ENCODE data around the gene PM20D2. TPM values are rescaled to one million over a fixed set of nuclear protein-coding genes. Genes with fewer than 3 reads are reported as not detected.

The PM20D2 gene
- total RNA-seq, 3 donors from 2014 or later: 3.7 to 22.5 (median 21.3) TPM

GRCh38 chr6:89187504-89187903, 41.6 kb downstream of the PM20D2 start:
- no peak for DNase-seq (ENCODE audit: low spot score in 2 of 2)
- intact Hi-C loops (cut with DNase I; ENCODE audit: low total_unique reads): no loop called here
- Histone ChIP-seq H3K36me3 (no peaks in the 10 kb centered on the region), H3K27me3 (no peaks in the 10 kb centered on the region), H3K27ac (no peak overlapping the region), H3K9me3 (no peaks in the 10 kb centered on the region), H3K4me1 (no peaks in the 10 kb centered on the region), H3K4me3 (no peak overlapping the region)
- TF ChIP-seq POLR2A (IDR thresholded peaks at IDR 0.05) (no peak), POLR2AphosphoS5 (IDR thresholded peaks at IDR 0.05) (no peak)
- TF ChIP-seq, protein P1, sequence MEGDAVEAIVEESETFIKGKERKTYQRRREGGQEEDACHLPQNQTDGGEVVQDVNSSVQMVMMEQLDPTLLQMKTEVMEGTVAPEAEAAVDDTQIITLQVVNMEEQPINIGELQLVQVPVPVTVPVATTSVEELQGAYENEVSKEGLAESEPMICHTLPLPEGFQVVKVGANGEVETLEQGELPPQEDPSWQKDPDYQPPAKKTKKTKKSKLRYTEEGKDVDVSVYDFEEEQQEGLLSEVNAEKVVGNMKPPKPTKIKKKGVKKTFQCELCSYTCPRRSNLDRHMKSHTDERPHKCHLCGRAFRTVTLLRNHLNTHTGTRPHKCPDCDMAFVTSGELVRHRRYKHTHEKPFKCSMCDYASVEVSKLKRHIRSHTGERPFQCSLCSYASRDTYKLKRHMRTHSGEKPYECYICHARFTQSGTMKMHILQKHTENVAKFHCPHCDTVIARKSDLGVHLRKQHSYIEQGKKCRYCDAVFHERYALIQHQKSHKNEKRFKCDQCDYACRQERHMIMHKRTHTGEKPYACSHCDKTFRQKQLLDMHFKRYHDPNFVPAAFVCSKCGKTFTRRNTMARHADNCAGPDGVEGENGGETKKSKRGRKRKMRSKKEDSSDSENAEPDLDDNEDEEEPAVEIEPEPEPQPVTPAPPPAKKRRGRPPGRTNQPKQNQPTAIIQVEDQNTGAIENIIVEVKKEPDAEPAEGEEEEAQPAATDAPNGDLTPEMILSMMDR (IDR thresholded peaks at IDR 0.05): no peak

DNA sequence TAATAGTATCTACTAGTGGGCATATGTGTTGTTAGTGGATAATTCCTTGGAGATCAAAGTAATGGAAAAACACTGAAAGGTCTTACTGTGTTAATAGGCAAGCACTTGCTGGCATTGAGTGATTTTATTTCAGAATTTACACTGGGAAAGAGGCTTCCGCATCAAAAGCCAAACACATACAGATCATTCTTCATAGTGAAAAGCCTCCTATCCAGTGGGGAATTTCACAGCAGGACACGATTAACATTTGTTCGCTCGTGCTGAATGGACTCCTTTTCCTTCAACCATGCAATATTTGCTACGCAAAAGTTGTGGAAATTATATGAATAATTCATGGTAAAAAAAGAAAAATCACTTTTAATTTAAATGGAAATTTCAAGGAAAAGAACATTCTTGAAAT, 44.9 kb downstream of the PM20D2 start:
- Histone ChIP-seq H3K36me3 (no peaks in the 10 kb centered on the region), H3K4me3 (no peak overlapping the region), H3K27ac (no peak overlapping the region), H3K27me3 (no peaks in the 10 kb centered on the region), H3K4me1 (no peaks in the 10 kb centered on the region), H3K9me3 (peaks cover 8 to 23% of the 10 kb centered on the region in 2 donors)
- intact Hi-C loops (cut with DNase I; ENCODE audit: low total_unique reads): no loop called here
- TF ChIP-seq, protein P1 (IDR thresholded peaks at IDR 0.05): no peak
- TF ChIP-seq POLR2A (IDR thresholded peaks at IDR 0.05): no peak
- DNase-seq (ENCODE audit: low spot score in 2 of 2): no peak

DNA sequence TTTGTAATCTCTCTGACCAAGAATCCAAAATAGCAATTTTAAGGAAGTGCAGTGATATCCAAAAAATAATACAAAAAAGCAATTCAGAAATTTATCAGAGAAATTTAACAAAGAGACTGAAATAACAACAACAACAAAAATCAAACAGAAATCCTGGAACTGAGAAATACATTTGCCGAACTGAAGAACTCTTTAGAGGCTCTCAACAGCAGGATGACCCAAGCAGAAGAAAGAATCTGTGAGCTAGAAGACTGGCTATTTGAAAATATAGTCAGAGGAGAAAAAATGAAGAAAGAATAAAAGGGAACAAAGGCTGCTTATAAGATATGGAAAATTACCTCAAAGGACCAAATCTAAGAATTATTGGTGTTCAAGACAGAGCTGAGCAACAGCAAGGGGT, 48.7 kb downstream of the PM20D2 start:
- Histone ChIP-seq H3K27me3 (no peaks in the 10 kb centered on the region), H3K27ac (no peak overlapping the region), H3K4me1 (no peaks in the 10 kb centered on the region), H3K9me3 (peaks cover 8 to 30% of the 10 kb centered on the region in 2 donors), H3K36me3 (no peaks in the 10 kb centered on the region), H3K4me3 (no peak overlapping the region)
- TF ChIP-seq, protein P1 (IDR thresholded peaks at IDR 0.05): no peak
- TF ChIP-seq POLR2AphosphoS5 (IDR thresholded peaks at IDR 0.05) (no peak), POLR2A (IDR thresholded peaks at IDR 0.05) (no peak)
- no peak for DNase-seq (ENCODE audit: low spot score in 2 of 2)
- intact Hi-C loops (cut with DNase I; ENCODE audit: low total_unique reads): no loop called here

- DNase-seq (ENCODE audit: low spot score in 2 of 2): no peak
- TF ChIP-seq POLR2A (IDR thresholded peaks at IDR 0.05): no peak
- TF ChIP-seq POLR2AphosphoS5 (IDR thresholded peaks at IDR 0.05): no peak
- TF ChIP-seq, protein P1 (IDR thresholded peaks at IDR 0.05): no peak
- H3K4me3 ChIP-seq: no peak overlapping the region
- no peaks in the 10 kb centered on the region for H3K36me3 ChIP-seq
- H3K27me3 ChIP-seq: no peaks in the 10 kb centered on the region
- H3K4me1 ChIP-seq: no peaks in the 10 kb centered on the region
- peaks cover 8 to 30% of the 10 kb centered on the region in 2 donors for H3K9me3 ChIP-seq
- no peak overlapping the region for H3K27ac ChIP-seq
- intact Hi-C loops (cut with DNase I; ENCODE audit: low total_unique reads): no loop called here
Observed at GRCh38 chr6:89197141-89197540, 51.3 kb downstream of the PM20D2 start.

- no peak overlapping the region for H3K27ac ChIP-seq
- intact Hi-C loops (cut with DNase I; ENCODE audit: low total_unique reads): no loop called here
- no peaks in the 10 kb centered on the region for H3K4me1 ChIP-seq
- H3K27me3 ChIP-seq: no peaks in the 10 kb centered on the region
- H3K36me3 ChIP-seq: no peaks in the 10 kb centered on the region
- no peak overlapping the region for H3K4me3 ChIP-seq
- DNase-seq (ENCODE audit: low spot score in 2 of 2): no peak
- H3K9me3 ChIP-seq: peaks cover 8 to 30% of the 10 kb centered on the region in 2 donors
- TF ChIP-seq POLR2AphosphoS5 (IDR thresholded peaks at IDR 0.05) (no peak), POLR2A (IDR thresholded peaks at IDR 0.05) (no peak)
- TF ChIP-seq, protein P1 (IDR thresholded peaks at IDR 0.05): no peak
Observed at GRCh38 chr6:89198235-89198634, 52.4 kb downstream of the PM20D2 start.

All from breast epithelium (tissue), 4 donors.